CD4-positive, alpha-beta T cell treated with Interleukin-1 beta for 1 hour (primary cell): ENCODE data around the gene DEF6.
"Not testable (repeated sequence)": the region's sequence is repeated elsewhere in the genome, so short reads cannot be mapped to it uniquely, and the experiment has no call there.

Source experiments
- DNase-seq, 2 donors: peaks; one replicate each; pipeline ENCODE4 v3.0.0-alpha.2; 2020 to 2022

DEF6 gene

GRCh38 chr6:35310265-35310831, 12.7 kb downstream of the DEF6 start:
- DNase-seq: peak in 1 of 2 donors; percentile 21

GRCh38 chr6:35311390-35312075, 13.9 kb downstream of the DEF6 start:
- DNase-seq: peak; percentile 69 to 71

- no peak for DNase-seq
These were observed 14.6 kb downstream of the DEF6 start for GRCh38 chr6:35312076-35312800.

- DNase-seq: no peak
These were observed 15.2 kb downstream of the DEF6 start for GRCh38 chr6:35312807-35313206.

GRCh38 chr6:35317483-35318195, 20.0 kb downstream of the DEF6 start:
- DNase-seq: no peak

- no peak for DNase-seq
These were observed 20.9 kb downstream of the DEF6 start for GRCh38 chr6:35318196-35319171.

- DNase-seq: no peak
These were observed 21.9 kb downstream of the DEF6 start for GRCh38 chr6:35319346-35320030.

GRCh38 chr6:35320031-35320410, 22.4 kb downstream of the DEF6 start:
- DNase-seq: no peak

GRCh38 chr6:35321091-35321490, 23.5 kb downstream of the DEF6 start:
- DNase-seq: no peak

GRCh38 chr6:35327349-35328027, 29.9 kb downstream of the DEF6 start:
- DNase-seq: peak; percentile 79 to 82

GRCh38 chr6:35328108-35328723, 30.6 kb downstream of the DEF6 start:
- DNase-seq: no peak

- not testable (repeated sequence) for DNase-seq
These were observed 31.3 kb downstream of the DEF6 start for GRCh38 chr6:35328965-35329364.

- DNase-seq: no peak
These were observed 33.0 kb downstream of the DEF6 start for GRCh38 chr6:35330541-35331119.

- DNase-seq: peak; percentile 73 to 74
These were observed 34.7 kb downstream of the DEF6 start for GRCh38 chr6:35332074-35332887.

GRCh38 chr6:35341557-35341956, 43.9 kb downstream of the DEF6 start:
- DNase-seq: no peak

GRCh38 chr6:35342258-35343091, 44.9 kb downstream of the DEF6 start, which contains the start of gene PPARD:
Gene PPARD, plus strand, starts transcription at chr6:35342558. Its CDS starts 68,530 bp downstream, at chr6:35411088.
- peak; percentile 96 to 97 for DNase-seq

- peak in 1 of 2 donors; percentile 29 for DNase-seq
These were observed 45.6 kb downstream of the DEF6 start for GRCh38 chr6:35343092-35343834.
